K562 (cell line): ENCODE measurements around the gene BPNT1. TPM values are rescaled to one million over a fixed set of nuclear protein-coding genes. Genes with fewer than 3 reads are reported as not detected.

Experiments
- BDP1 ChIP-seq: IDR thresholded peaks from 3 replicates; pipeline ENCODE4 v1.6.1; 2011; ENCODE audit not compliant: insufficient read length, insufficient read depth
- HDAC6 ChIP-seq: IDR thresholded peaks from 2 replicates; pipeline ENCODE4 v1.6.1; 2012; ENCODE audit warnings: low read depth, mild to moderate bottlenecking, control low read depth, inconsistent platforms, low read length, moderate library complexity
- HOMEZ ChIP-seq: fragments of 250-450 bp; sonication (Bioruptor Pico); IDR thresholded peaks from 2 replicates; pipeline ENCODE4 v1.4.0; 2020; ENCODE audit warnings: mild to moderate bottlenecking, moderate library complexity
- MGA ChIP-seq: fragments of 450-650 bp; IDR thresholded peaks from 2 replicates; pipeline ENCODE4 v1.6.1; 2016; ENCODE audit warnings: mild to moderate bottlenecking, moderate library complexity
- PKNOX1 ChIP-seq: fragments of 450-650 bp; IDR thresholded peaks from 2 replicates; pipeline ENCODE4 v1.6.1; 2016
- ZBTB11 ChIP-seq, 3 experiments: fragments of 200-800 bp in 1 of 3; fragments of 250-450 bp in 1 of 3; fragments of 450-650 bp in 1 of 3; sonication (Bioruptor Pico) in 1 of 3; sonication (Bioruptor generic) in 1 of 3; formaldehyde crosslinking in 1 of 3; IDR thresholded peaks; 2 replicates each; pipeline versions ENCODE4 v1.6.1 to v1.8.0; 2016 to 2022; ENCODE audit warnings: mild to moderate bottlenecking in 2 of 3, missing genetic modification characterization in 2 of 3, missing compliant biosample characterization in 1 of 3, moderate library complexity in 1 of 3
- ZNF224 ChIP-seq: sonication (generic); formaldehyde crosslinking; IDR thresholded peaks from 2 replicates; pipeline ENCODE4 v1.8.0; 2022; ENCODE audit warnings: mild to moderate bottlenecking, missing genetic modification reagents
- polyA plus RNA-seq, 8 experiments: library from polyadenylated mRNA; depleted of rRNA in 4 of 8; stranded (reverse) in 5 of 8; unstranded in 3 of 8; fragments of >200 nt; fragmentation: Nextera tagmentation in 2 of 8; fragmentation: Illumina TruSeq in 1 of 8; extraction: Ambion mirVana in 2 of 8; extraction: Trizol in 1 of 8; gene quantifications; 2 replicates each; pipeline versions ENCODE4 v1.2.1 to v1.2.3, GENCODE V29; 2011 to 2014; ENCODE audit warnings: inconsistent platforms in 1 of 8, missing spikeins in 1 of 8
- total RNA-seq, 7 experiments: library from RNA; depleted of rRNA in 6 of 7; stranded (reverse); fragments of >200 nt in 6 of 7; fragmentation: Illumina TruSeq in 2 of 7; extraction: Trizol in 2 of 7; gene quantifications; 2 replicates each; pipeline versions ENCODE4 v1.2.1 to v1.2.3, GENCODE V29; 2011 to 2021; ENCODE audit warnings: low replicate concordance in 1 of 7

The BPNT1 gene
- total and polyA plus RNA-seq, 9 of the 15 experiments (the other 6 are each of a cell fraction or from before 2014, with no cell fraction given), result 30.2 to 73.8 (median 40.5) TPM

GRCh38 chr1:220046052-220046930 lies 43.3 kb downstream of the BPNT1 start, which contains the start of gene EPRS1 (continued):
- TF ChIP-seq HOMEZ (no peak), BDP1 (no peak), ZBTB11 (CRISPR knock-in tag; IDR thresholded peaks at IDR 0.05) (peak in 1 of 3 experiments; percentile 64; a peak in 2 of 6 replicates), HDAC6 (0 out of 2 replicates have a peak, but pooled peaks have one; percentile 3), PKNOX1 (peak; percentile 59), ZNF224 (CRISPR knock-in tag) (no peak), MGA (no peak)
